HG02763 (cell line): ENCODE measurements around the gene TRNAU1AP.
A peak's percentile ranks its signal among the peaks of the same experiment; 100 is the strongest.
"Not testable (repeated sequence)": the region's sequence is repeated elsewhere in the genome, so short reads cannot be mapped to it uniquely, and the experiment has no call there.

Experiments used
- ATAC-seq: cut with Tn5 transposase; IDR thresholded peaks from one replicate; pipeline ENCODE4 v1.9.1; 2021; ENCODE audit warnings: mild to moderate bottlenecking, moderate library complexity; ENCODE audit not compliant: unreplicated experiment

TRNAU1AP gene

DNA sequence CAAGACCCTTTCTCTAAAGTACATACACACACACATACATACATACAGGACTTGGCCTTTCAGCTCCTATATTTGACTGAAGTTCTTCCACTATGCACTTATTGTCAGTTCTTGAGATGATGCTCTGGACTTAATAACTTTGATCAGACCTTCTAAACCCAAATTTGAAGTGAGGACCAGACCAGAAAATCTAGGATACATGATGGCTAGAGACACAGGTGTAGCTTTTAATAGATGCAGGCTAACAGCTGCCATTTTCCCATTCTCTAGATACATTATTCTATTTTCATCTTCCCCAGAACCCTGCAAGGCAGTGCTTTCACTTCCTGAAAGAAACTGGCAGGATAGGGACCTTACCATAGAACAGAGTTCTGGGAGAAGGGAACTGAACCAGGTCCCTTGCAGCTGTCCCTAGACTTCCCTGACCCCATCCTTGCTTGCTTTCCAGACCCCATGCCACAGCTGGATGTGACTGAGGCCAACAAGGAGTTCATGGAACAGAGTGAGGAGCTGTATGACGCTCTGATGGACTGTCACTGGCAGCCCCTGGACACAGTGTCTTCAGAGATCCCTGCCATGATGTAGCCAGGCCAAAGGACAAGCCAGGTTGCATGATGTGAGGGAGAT, 24.3 kb downstream of the TRNAU1AP start:
- ATAC-seq: no peak

DNA sequence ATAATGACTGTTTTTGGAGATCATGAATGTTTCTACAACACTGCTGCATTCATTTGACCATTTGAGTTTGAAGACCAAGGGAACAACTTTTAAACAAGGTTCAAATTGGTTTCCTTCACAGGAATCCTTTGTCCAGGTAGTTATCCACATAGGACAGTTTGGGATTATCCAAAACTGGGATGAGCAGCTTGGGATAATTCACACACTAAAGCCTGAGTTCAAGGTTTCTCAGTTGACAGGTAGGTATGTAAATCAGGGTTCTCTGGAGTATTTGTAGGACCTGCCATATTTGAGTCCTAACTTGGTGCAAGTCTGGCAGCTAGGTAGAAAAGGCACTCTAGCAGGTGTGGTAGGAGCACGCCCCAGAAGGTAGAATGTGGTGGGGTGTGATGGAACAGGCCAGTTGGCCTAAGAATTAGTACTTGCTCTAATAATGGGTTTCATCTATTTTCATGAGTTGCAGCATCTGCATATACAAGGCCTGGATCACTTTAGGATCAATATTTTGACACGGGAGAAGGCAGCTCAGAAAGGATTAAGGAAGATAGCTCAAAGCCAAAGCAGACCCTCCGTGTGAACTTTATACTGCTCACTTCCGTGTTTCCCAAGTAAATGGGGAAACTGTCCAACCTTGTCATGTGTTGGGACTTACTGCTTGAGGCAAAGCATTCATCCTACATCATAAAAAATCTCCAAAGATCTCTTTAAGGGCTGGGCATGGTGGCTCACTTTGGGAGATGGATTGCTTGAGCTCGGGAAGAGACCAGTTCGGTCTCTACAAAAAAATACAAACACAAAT, 25.1 kb downstream of the TRNAU1AP start:
- ATAC-seq: no peak

DNA sequence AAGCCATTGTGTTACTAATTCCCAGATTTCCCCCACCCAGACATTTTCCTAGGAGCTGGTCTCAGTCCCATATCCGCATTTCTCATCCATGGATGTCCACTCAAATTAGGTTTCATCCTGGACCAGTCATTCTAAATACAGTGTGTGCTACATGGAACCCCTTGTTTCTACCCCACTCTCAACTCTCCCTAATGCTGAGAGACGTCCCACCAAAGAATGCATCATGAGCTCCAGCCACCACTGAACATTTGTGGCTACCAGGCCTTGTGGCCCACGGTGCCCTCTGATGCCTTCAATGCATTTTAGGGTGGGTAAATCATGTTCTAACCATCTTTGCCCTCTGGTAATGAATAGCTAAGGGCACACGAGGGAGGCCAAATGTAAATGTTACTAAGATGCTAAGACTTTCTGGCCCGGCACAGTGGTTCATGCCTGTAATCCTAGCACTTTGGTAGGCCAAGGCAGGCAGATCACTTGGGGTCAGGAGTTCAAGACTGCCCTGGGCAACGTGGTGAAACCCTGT, 25.9 kb downstream of the TRNAU1AP start:
- ATAC-seq: no peak

DNA sequence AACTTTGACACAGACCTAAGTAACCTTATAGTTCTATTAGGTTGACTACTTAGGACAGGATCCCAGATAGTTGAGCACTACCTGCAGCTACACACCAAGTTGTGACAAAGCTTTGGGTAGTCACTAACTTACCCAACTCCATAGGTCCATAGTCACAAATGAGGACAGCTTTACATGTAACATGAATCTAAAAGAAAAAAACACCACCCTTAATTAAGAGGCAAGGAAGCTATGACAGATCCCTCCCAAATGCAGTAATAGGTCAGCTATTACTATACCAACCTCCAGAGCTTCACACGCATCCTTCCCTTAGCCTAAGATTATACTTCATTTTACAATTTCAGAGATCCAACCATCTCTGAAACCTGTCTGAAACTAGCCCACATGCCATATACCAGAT, 26.5 kb downstream of the TRNAU1AP start:
- no peak for ATAC-seq

DNA sequence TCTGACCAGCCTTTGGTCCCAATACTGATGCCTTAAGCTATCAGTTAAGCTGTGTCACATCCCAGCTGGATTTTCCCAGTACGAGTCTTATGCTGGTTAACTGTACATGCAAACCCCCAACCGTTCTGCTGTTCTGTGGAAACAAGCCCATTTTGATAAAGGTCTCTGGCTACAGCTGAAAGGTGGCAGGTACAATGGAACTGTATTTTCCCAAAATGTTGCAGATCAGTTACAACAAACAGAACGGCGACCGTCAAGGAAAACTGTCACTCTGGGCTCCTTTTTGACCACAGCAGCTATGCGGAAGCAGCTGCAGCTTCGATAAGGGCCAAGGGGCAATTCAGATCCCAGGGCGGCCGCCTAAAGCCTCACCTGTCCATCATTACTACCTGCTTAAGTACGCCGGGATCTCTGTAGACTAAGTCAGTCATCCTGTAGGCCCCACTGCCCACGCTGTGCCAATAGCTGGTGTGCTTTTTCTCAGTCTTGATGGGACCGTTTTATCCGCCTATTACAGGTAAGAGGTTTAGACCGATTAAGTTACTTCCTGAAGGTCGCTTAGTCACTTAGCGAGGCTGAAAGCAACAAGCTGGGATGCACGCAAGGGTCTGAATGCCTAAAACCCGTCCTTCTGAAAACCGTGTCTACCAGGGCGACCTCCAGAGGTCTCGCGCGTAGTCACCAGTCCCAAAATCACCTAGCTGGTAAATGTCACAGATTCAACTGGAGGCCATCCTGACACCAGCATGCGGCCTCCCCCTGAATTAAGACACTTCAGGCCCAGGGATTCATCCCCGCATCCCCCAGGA, 28.0 kb downstream of the TRNAU1AP start:
- ATAC-seq: no peak

DNA sequence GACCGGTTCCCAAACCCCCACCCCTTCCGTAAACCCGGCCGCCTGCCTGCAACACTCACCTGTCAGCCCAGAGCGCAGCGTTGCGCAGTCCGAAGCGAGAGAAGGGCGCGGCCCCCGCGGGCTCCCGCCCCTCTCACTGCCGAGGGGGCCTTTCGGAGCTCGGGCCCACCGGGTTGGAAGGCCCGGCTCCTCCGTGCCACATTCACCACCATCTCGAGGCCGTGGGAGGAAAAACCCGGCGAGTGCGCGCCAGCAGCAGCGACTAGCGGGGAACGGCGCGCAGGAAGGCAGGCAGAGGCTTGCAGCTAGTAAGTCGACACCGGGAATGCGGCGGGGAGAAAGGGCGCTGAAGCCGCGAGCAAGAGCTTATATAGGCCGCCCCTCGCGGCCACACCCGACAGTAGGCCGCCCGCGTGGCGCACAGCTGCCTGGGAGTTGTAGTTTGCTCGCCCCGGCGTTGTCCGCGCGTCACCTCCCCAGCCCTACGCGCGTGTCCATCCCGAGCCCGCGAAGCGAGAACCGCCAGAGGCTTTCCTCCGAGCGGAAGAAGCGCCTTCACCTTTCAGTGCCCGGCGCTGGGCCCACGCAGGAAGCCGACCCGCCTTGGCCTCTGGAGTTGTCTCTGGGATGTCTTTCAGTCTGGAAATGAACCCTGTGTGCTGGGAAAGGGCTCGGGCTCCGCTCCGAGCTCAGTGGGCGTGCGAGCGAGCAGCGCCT, 28.8 kb downstream of the TRNAU1AP start:
- peak; percentile 86 for ATAC-seq

DNA sequence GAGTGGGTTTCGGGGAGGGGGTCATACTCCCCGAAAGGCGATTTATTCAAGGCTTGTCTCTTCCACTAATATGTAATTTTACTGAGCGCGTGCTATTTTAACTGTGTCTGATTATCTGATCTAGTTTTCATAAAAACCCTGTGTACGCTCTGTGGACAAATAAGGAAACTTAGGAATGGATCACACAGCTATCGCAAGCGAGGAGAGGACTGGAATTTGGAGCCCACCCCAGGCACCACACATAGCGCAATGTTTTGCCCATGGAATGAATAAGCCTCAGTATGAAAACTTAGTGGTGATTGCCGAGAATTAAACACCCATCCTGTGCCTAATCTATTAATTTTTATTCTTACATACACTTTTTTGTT, 29.3 kb downstream of the TRNAU1AP start:
- ATAC-seq: no peak

DNA sequence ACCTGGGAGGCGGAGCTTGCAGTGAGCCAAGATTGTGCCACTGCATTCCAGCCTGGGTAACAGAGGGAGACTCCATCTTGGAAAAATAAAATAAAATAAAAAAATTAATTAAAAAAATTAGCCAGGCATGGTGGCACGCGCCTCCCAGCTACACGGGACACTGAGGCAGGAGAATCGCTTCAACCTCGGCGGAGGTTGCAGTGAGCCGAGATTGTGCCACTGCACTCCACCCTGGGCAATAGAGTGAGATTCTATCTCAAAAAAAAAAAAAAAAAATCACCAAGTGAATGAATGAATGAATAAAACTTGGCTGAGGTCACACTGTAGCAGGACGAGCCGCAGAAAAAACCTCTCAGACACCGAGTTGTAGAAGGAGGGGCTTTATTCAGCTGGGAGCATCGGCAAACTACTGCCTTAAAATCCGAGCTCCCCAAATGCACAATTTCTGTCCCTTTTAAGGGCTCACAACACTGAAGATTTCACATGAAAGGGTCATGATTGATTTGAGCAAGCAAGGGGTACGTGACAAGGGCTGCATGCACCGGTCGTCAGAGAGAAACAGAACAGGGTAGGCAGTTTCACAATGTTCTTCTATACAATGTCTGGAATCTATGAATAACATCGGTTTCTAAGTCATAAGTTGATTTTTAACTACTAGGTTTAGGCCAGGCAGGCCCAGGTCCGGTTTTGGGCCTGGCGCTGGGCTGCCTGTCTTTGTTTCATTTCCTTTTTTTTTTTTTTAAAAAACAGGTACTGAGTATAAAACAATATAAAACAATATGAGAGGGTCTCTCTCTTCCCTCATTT, 33.9 kb downstream of the TRNAU1AP start:
- not testable (repeated sequence) for ATAC-seq

DNA sequence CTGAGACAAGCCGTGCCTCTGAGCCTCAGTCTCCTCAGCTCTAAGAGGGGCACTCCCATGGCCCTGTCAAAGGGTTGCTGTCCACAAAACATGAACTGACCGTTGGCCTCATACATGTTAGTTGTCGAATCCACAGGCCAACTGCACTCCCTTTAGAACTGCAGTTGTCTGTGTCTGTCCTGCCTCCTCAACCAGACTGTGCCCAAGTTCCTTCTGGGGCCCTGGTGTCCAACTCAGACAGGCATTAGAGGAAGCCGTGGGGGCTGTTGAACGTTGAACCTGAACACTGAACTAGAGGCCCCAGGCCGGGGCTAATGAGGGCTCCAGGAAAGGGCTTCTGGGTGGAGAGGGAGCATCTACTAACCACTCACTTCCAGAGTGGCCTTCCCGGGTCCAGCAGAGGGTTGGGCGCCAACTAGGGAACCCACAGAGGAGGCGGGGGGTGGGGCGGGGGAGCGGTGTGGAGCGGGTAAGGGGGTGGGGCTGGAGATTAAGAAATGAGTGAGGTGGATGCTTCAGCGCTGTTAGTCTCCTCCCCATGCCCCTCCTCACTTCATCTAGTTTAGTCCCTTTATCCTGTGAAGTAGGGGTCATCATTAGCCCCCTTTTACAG, 38.9 kb downstream of the TRNAU1AP start, which contains the start of gene RAB42:
RAB42 (plus strand) TSS at position 558 of the 613 bp plus-strand sequence. CDS start 247 bp downstream, outside the sequence.
- ATAC-seq: peak; percentile 41

DNA sequence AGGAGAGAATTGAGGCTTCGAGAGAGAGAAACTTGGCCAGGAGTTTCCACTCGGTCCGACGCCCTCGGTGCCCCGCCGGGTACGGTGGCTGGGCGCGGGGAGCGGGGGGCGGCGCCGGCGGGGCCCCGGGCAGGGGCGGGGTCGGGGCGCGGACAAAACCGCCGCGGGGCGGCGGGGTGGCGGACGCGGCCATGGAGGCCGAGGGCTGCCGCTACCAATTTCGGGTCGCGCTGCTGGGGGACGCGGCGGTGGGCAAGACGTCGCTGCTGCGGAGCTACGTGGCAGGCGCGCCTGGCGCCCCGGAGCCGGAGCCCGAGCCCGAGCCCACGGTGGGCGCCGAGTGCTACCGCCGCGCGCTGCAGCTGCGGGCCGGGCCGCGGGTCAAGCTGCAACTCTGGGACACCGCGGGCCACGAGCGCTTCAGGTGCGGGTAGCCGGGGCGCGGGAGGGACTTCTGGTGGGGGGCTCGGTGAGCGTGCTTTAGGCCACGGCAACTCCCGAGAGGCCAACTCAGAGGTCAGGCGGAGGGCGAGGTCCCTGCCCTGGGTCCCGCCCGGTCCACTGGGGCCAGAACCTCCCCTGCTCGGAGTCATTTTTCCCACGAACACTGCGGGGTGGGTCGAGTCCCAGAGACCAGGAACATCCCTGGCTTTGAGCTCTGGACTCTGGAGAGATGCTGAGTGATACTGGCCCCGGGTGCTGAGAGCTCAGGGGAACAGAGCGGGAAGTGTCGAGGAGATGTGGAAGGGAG, 39.6 kb downstream of the TRNAU1AP start:
- peak; percentile 61 for ATAC-seq

DNA sequence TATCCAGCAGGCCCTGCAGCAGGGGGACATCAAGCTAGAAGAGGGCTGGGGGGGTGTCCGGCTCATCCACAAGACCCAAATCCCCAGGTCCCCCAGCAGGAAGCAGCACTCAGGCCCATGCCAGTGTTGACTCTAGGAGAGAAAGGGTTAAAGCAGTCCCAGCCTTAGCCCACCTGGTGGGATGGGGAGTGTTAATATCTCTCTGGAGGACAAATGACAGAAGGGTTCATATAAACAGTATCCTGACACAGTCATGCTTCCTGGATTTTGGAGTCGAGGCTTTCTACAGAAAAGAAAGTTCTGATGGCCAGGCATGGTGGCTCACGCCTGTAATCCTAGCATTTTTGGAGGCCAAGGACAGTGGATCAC, 41.1 kb downstream of the TRNAU1AP start:
- not testable (repeated sequence) for ATAC-seq

DNA sequence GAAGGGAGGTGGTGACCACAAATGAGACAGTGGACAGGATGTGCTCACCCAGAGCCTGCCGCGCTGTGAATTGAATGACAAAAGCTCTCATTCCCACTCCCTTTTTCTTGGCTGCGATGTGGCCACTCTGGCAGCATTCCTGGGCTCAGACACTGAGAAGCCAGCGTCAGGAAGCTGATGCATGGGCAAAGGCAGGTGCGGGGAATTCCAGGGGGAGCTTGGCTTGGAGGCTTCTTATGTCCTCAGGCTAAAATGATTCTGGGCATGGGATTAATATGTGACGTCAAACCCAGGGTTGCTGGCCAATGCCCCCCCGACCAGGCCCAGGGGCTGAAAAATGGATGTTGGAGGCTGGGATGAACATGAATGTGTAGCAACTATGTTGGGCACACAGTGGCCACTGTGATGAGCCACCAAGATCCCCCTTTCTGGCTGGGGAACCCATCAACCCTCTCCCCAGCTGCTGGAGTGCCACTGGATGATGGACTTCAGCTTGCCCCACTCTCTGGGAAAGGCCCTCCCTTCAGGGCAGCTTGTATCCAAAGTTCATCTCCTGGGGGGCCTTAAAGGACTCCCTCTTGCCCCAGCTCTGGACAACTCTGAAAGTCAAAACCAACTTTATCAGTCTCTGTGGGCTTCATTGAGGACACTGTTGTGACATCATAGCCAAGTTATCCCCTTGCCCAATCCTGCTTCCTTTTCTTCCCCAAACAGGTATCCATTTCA, 42.0 kb downstream of the TRNAU1AP start:
- not testable (repeated sequence) for ATAC-seq

DNA sequence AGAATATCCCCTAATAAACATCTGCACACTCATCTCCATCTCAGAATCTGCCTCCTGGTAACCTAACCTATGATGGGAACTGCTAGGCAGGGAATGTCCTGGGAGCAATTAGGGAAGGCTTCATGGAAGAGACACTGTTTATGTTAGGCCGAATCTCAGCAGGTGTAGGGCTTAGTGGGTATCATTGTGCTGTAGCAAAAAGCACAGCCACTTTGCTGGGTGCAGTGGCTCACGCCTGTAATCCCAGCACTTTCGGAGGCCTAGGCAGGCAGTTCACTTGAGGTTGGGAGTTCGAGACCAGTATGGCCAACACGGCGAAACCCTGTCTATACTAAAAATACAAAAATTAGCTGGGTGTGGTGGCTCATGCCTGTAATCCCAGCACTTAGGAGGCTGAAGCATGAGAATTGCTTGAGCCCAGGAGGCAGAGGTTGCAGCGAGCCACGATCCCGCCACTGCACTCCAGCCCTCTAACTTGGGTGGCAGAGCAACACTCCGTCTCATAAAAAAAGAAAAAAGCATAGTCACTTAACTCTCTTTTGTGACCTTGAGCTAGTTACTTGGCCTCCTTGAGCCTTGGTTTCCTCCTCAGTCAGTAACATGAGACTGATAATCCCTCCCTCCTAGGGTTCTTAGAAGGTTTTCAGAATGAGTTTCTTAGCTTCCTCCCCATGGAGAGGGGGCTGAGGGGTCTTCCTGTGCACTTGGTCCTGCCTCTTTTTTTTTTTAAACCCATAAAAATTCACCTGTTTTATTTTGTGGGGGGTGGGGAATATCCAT, 42.7 kb downstream of the TRNAU1AP start:
- ATAC-seq: no peak

DNA sequence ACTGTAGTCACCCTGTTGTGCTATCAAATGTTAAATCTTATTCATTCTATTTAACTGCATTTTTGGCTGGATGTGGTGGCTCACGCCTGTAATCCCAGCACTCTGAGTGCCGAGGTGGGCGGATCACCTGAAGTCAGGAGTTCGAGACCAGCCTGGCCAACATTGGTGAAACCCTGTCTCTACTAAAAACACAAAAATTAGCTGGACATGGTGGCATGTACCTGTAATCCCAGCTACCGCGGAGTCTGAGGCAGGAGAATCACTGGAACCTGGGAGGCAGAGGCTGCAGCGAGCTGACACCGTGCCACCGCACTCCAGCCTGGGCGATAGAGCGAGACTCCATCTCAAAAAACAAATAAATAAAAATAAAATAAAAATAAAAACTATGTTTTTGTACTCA, 43.4 kb downstream of the TRNAU1AP start:
- ATAC-seq: not testable (repeated sequence)

DNA sequence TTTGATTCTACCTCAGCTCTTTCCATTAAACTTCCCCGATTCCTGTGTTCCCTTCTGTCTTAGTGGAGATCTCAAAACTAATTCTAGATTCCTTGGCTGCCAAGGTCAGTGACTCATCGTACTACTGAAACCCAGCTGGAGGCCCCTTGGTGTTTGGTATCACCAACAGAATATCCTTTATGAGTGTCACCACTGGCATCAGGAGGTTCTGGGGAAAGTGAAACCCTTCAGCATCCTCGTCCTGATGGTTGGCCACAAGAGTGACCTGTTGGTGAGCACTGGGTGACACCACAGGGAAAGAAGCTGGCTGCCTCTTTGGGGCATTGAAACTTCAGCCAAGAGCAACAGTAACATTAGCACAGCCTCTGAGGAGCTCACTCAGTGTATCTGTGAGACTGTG, 48.8 kb downstream of the TRNAU1AP start:
- no peak for ATAC-seq

DNA sequence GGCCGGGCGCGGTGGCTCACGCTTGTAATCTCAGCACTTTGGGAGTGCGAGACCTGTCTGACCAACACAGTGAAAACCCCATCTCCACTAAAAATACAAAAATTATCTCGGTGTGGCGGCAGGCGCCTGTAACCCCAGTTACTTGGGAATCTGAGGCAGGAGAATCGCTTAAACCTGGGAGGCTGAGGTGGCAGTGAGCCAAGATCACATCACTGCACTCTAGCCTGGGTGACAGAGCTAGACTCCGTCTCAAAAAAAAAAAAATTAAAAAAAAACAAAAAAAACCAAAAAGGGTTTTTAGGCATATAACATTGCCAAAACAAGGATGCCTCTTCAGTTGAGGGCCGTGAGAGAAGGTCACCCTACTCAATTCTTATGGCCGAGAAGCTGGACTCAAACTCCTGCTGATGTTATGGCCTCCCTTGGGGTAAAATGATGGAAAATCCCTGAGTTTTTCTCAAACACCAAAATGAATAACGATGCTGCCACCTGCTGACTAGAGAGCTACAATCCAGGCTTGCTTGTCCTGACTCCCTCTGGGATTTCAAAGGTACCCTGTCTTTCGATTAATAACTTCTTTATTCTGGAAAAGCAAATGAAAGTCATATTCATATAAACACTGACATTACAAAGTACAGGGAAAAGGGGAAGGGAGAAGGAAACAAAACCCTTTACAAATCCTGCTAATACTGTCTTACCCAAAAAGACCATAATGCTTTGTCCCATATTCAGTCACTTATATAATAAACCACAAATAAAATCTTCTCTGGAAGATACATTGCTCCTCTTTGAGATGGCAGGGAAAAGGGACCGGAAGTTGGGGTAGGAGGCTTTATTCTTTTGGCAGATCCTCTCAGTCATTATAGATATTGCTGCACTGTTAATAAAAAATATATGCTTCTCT, 49.9 kb downstream of the TRNAU1AP start:
- no peak for ATAC-seq
